RWPE2 (cell line): ENCODE measurements around the gene TMEM229A.

Source experiments
- ATAC-seq: fragments of 200-7000 bp; cut with Tn5 transposase; 3 replicates; pipeline ENCODE4 v1.9.1; 2021; ENCODE audit warnings: low read depth
- DNase-seq: peaks from one replicate; pipeline ENCODE4 v3.0.0-alpha.2; 2020; ENCODE audit warnings: low spot score
- H3K27ac ChIP-seq: fragments of 450-650 bp; 2 replicates; pipeline ENCODE4 v1.5.1; 2017; ENCODE audit warnings: mild to moderate bottlenecking; ENCODE audit not compliant: poor library complexity, severe bottlenecking
- H3K27me3 ChIP-seq: fragments of 250-450 bp; sonication (Bioruptor Pico); 2 replicates; pipeline ENCODE4 v1.5.1; 2021; ENCODE audit warnings: mild to moderate bottlenecking, moderate library complexity; ENCODE audit not compliant: insufficient read depth, poor library complexity, severe bottlenecking
- H3K36me3 ChIP-seq: fragments of 250-450 bp; sonication (Bioruptor Pico); 2 replicates; pipeline ENCODE4 v1.5.1; 2020; ENCODE audit warnings: low read depth, mild to moderate bottlenecking, moderate library complexity
- H3K4me1 ChIP-seq: fragments of 250-450 bp; sonication (Bioruptor Pico); 2 replicates; pipeline ENCODE4 v1.5.1; 2021; ENCODE audit warnings: mild to moderate bottlenecking, moderate library complexity; ENCODE audit not compliant: insufficient read depth, poor library complexity, severe bottlenecking
- H3K4me3 ChIP-seq: fragments of 250-450 bp; sonication (Bioruptor Pico); 2 replicates; pipeline ENCODE4 v1.5.1; 2021; ENCODE audit warnings: mild to moderate bottlenecking, moderate library complexity; ENCODE audit not compliant: severe bottlenecking
- H3K9me3 ChIP-seq: fragments of 250-450 bp; sonication (Bioruptor Pico); 2 replicates; pipeline ENCODE4 v1.5.1; 2021; ENCODE audit warnings: mild to moderate bottlenecking, moderate library complexity; ENCODE audit not compliant: severe bottlenecking
- TF ChIP-seq, protein P1 (sequence below): fragments of 450-650 bp; IDR thresholded peaks from one replicate; pipeline ENCODE4 v1.5.1; 2017; ENCODE audit warnings: mild to moderate bottlenecking, moderate library complexity; ENCODE audit not compliant: poor library complexity, severe bottlenecking

TMEM229A gene

DNA sequence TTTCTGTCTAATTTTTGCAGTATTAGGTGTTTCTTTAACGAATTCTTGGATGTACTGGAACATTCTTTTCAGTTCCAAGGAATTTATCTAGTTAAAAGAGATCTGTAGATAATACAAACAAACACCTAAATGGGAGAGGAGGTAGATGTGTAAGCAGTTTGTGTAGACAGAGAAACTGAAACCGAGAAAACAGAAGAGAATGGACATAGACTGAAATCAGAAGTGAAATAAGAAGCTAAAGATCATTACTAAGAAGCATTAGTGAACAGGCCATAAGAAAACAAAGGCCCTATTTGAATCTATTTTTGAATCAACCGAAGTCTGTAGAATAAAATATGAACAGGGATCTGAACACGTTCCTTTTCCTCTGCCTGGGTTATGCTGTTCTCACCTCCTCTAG lies 26.5 kb upstream of the TMEM229A start:
- H3K9me3 ChIP-seq, result no peaks in the 10 kb centered on the region
- ATAC-seq (no peak), DNase-seq (no peak)
- H3K27ac ChIP-seq, result no peak overlapping the region
- H3K27me3 ChIP-seq, result no peaks in the 10 kb centered on the region
- no peaks in the 10 kb centered on the region for H3K36me3 ChIP-seq
- H3K4me1 ChIP-seq, result no peaks in the 10 kb centered on the region
- TF ChIP-seq, protein P1, sequence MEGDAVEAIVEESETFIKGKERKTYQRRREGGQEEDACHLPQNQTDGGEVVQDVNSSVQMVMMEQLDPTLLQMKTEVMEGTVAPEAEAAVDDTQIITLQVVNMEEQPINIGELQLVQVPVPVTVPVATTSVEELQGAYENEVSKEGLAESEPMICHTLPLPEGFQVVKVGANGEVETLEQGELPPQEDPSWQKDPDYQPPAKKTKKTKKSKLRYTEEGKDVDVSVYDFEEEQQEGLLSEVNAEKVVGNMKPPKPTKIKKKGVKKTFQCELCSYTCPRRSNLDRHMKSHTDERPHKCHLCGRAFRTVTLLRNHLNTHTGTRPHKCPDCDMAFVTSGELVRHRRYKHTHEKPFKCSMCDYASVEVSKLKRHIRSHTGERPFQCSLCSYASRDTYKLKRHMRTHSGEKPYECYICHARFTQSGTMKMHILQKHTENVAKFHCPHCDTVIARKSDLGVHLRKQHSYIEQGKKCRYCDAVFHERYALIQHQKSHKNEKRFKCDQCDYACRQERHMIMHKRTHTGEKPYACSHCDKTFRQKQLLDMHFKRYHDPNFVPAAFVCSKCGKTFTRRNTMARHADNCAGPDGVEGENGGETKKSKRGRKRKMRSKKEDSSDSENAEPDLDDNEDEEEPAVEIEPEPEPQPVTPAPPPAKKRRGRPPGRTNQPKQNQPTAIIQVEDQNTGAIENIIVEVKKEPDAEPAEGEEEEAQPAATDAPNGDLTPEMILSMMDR, result no peak
- H3K4me3 ChIP-seq, result no peak overlapping the region

DNA sequence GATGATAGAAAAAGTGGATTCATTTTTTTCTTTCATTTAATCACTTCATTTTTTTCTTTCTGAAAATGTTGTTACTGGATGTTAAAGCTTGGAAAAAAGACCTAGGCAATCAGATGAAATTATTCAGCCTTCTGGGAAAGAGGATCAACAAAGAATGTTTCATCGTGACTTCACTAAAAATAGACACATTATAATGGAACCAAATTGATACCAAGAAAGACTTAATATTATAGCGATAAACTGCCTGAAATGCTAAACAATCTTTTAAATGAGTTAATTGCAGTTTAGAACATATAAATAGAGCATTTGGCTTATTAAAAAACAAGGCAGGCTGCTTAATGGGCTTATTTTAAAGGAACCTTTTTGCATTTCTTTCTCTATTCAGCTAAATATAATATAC lies 25.6 kb upstream of the TMEM229A start:
- ATAC-seq, result no peak
- H3K4me3 ChIP-seq, result no peak overlapping the region
- H3K4me1 ChIP-seq, result no peaks in the 10 kb centered on the region
- TF ChIP-seq, protein P1, result no peak
- H3K27ac ChIP-seq, result no peak overlapping the region
- no peaks in the 10 kb centered on the region for H3K36me3 ChIP-seq
- DNase-seq, result no peak
- no peaks in the 10 kb centered on the region for H3K9me3 ChIP-seq
- no peaks in the 10 kb centered on the region for H3K27me3 ChIP-seq

- H3K9me3 ChIP-seq, result no peaks in the 10 kb centered on the region
- no peaks in the 10 kb centered on the region for H3K36me3 ChIP-seq
- no peak for ATAC-seq
- no peaks in the 10 kb centered on the region for H3K4me1 ChIP-seq
- H3K27ac ChIP-seq, result no peak overlapping the region
- no peak for DNase-seq
- TF ChIP-seq, protein P1, result no peak
- no peak overlapping the region for H3K4me3 ChIP-seq
- no peaks in the 10 kb centered on the region for H3K27me3 ChIP-seq
Observed at GRCh38 chr7:124057872-124058271, 25.0 kb upstream of the TMEM229A start.

DNA sequence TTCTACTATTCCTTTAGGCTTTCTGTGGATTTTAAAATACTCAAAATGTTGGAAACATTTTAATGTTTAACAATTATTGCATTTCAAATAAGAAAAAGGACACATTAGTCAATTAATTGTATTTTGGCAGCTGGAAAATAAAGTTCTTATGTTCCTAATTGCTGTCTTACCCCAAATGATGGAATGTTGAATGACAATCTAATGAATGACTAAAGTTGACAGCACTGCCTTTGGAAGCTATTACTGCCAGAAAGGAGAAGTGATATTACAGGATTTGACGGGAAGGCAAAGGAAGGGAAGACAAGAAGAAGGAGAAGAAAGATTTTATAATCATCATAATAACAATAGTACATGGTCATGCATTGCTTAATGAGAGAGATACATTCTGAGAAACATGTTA lies 23.4 kb upstream of the TMEM229A start:
- DNase-seq (no peak), ATAC-seq (no peak)
- Histone ChIP-seq H3K4me3 (no peak overlapping the region), H3K36me3 (no peaks in the 10 kb centered on the region), H3K4me1 (no peaks in the 10 kb centered on the region), H3K27ac (no peak overlapping the region), H3K27me3 (no peaks in the 10 kb centered on the region), H3K9me3 (no peaks in the 10 kb centered on the region)
- TF ChIP-seq, protein P1, result no peak

DNA sequence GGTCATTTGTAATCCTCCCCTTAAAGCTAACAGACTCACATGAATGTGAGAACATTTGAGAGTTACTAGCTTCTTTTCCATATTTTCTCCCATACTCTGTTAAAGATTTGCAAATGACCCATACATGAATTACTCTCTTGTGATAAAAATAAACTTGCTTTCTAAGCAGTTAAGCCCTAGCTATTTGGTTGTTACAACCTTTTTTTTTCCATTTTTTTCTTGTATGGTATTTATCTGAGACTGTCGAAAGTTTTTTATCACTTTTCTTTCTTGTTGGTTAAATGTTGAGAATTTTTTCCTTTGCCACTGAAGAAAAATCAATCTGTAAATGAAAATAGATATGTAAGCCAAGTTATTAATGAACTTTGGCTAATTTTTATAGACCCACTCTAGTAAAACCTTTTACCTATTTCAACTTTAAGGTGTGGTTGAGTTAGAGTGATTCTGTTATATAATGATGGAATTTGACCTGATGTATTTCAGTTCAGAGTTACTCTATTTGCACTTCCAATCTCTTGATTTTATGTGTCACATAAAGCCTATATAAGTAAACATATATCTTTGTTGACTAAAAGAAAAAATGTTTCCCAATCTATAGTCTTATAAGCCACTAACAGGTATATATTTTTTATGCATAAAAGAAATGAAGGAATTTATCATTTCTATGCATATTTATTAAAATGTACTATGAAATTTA lies 19.0 kb upstream of the TMEM229A start:
- Histone ChIP-seq H3K9me3 (no peaks in the 10 kb centered on the region), H3K4me1 (no peaks in the 10 kb centered on the region), H3K27ac (no peak overlapping the region), H3K4me3 (no peak overlapping the region), H3K27me3 (peaks cover 2% of the 10 kb centered on the region), H3K36me3 (no peaks in the 10 kb centered on the region)
- TF ChIP-seq, protein P1, result no peak
- no peak for ATAC-seq
- no peak for DNase-seq
